ENCODE measurements around the gene ATM. TPM values are rescaled to one million over a fixed set of nuclear protein-coding genes. Genes with fewer than 3 reads are reported as not detected.
"Not testable (repeated sequence)": the region's sequence is repeated elsewhere in the genome, so short reads cannot be mapped to it uniquely, and the experiment has no call there.

The ATM gene
- total and polyA plus RNA-seq, 2 experiments from 2014 or later = 7.5 to 43.0 TPM

DNA sequence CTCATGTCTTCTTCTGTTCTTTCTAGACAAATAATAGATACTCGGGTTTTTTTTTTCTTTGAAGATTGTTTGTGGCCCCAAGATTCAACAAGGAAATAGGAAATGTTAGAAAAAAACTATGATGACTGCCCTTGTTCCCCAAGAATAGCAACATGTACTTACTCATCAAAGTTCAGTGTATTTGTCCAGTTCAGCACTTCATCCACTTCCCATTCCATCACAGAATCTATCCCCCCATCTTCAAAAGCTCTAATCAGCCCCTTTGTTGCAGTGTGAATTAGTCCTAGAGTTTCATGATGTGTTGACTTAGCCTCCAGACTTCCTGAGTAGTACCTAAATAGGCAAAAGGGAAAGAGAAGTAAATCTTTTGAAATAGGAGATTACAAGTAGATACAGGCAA lies 170.2 kb downstream of the ATM start:
- TF ChIP-seq EZH2phosphoT487 (IDR thresholded peaks at IDR 0.05; ENCODE audit: low read depth, severe bottlenecking, unreplicated experiment) (no peak), EZH2 (IDR thresholded peaks at IDR 0.05; ENCODE audit: borderline replicate concordance) (no peak)
- TF ChIP-seq, protein P1, sequence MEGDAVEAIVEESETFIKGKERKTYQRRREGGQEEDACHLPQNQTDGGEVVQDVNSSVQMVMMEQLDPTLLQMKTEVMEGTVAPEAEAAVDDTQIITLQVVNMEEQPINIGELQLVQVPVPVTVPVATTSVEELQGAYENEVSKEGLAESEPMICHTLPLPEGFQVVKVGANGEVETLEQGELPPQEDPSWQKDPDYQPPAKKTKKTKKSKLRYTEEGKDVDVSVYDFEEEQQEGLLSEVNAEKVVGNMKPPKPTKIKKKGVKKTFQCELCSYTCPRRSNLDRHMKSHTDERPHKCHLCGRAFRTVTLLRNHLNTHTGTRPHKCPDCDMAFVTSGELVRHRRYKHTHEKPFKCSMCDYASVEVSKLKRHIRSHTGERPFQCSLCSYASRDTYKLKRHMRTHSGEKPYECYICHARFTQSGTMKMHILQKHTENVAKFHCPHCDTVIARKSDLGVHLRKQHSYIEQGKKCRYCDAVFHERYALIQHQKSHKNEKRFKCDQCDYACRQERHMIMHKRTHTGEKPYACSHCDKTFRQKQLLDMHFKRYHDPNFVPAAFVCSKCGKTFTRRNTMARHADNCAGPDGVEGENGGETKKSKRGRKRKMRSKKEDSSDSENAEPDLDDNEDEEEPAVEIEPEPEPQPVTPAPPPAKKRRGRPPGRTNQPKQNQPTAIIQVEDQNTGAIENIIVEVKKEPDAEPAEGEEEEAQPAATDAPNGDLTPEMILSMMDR (IDR thresholded peaks at IDR 0.05; ENCODE audit: poor library complexity) = no peak
- H3K79me2 ChIP-seq = no peaks in the 10 kb centered on the region
- no peaks in the 10 kb centered on the region for H4K20me1 ChIP-seq (ENCODE audit: insufficient read depth, poor library complexity, severe bottlenecking)
- no peaks in the 10 kb centered on the region for H3K9me3 ChIP-seq (ENCODE audit: low read depth)
- H3K36me3 ChIP-seq (replicated peaks; ENCODE audit: insufficient read depth, low read depth) = no peaks in the 10 kb centered on the region
- no peak overlapping the region for H2AFZ ChIP-seq
- no peak for DNase-seq (ENCODE audit: low spot score)
- no peaks in the 10 kb centered on the region for H3K9me2 ChIP-seq (replicated peaks; ENCODE audit: insufficient read depth)
- no peaks in the 10 kb centered on the region for H3K27me3 ChIP-seq
- 69% methylated on average over 1 of the region's 1 CpG for WGBS (ENCODE audit: low lambda C conversion rate, missing lambda C conversion rate)
- H3K4me2 ChIP-seq = no peak overlapping the region
- H3K4me1 ChIP-seq (ENCODE audit: insufficient read depth) = no peaks in the 10 kb centered on the region
- no peak overlapping the region for H3K4me3 ChIP-seq
- no peak overlapping the region for H3K27ac ChIP-seq

DNA sequence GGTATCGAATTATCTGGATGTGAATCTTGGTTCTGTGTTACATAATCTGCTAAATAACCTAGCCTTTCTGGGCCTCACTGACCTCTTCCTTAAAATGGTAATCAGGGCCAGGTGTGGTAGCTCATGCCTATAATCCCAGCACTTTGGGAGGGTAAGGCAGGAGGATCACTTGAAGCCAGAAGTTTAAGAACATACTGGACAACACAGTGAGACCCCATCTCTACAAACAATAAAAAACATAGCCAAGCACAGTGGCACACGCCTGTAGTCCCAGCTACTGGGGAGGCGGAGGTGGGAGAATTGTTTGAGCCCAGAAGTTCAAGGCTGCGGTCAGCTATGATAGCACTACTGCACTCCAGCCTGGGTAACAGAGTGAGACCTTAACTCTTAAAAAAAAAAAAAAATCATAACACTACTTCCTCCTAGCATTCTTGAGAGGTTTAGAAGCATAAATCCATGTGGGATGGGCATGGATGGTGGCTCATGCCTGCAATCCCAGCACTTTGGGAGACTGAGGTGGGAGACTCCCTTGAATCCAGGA lies 171.9 kb downstream of the ATM start:
- Histone ChIP-seq H3K79me2 (no peaks in the 10 kb centered on the region), H2AFZ (no peak overlapping the region), H3K9me3 (ENCODE audit: low read depth) (no peaks in the 10 kb centered on the region), H3K4me3 (no peak overlapping the region), H3K36me3 (replicated peaks; ENCODE audit: insufficient read depth, low read depth) (no peaks in the 10 kb centered on the region), H4K20me1 (ENCODE audit: insufficient read depth, poor library complexity, severe bottlenecking) (no peaks in the 10 kb centered on the region), H3K4me2 (no peak overlapping the region), H3K9me2 (replicated peaks; ENCODE audit: insufficient read depth) (no peaks in the 10 kb centered on the region), H3K27ac (no peak overlapping the region), H3K27me3 (no peaks in the 10 kb centered on the region), H3K4me1 (ENCODE audit: insufficient read depth) (no peaks in the 10 kb centered on the region)
- 96% methylated on average over 4 of the region's 4 CpGs for whole genome bisulfite sequencing (ENCODE audit: low lambda C conversion rate, missing lambda C conversion rate)
- DNase-seq (ENCODE audit: low spot score) = no peak
- TF ChIP-seq, protein P1 (IDR thresholded peaks at IDR 0.05; ENCODE audit: poor library complexity) = no peak
- TF ChIP-seq EZH2phosphoT487 (IDR thresholded peaks at IDR 0.05; ENCODE audit: low read depth, severe bottlenecking, unreplicated experiment) = no peak
- TF ChIP-seq EZH2 (IDR thresholded peaks at IDR 0.05; ENCODE audit: borderline replicate concordance) = no peak

DNA sequence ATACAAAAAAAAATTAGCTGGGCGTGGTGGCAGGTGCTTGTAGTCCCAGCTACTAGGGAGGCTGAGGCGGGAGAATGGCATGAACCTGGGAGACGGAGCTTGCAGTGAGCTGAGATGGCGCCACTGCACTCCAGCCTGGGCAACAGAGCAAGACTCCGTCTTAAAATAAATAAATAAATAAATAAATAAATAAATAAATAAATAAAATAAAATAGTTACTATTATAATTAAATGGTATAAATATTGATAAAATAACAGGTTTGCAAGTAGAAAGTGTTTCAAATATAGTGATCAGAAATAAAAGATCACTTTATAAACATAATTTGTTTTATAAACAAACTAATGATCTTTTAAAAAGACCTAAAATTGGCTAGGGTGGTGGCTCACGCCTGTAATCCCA lies 173.8 kb downstream of the ATM start:
- 91% methylated on average over 6 of the region's 6 CpGs for WGBS (ENCODE audit: low lambda C conversion rate, missing lambda C conversion rate)
- H3K36me3 ChIP-seq (replicated peaks; ENCODE audit: insufficient read depth, low read depth); H3K4me2 ChIP-seq; H4K20me1 ChIP-seq (ENCODE audit: insufficient read depth, poor library complexity, severe bottlenecking); H3K9me2 ChIP-seq (replicated peaks; ENCODE audit: insufficient read depth); H3K4me3 ChIP-seq; H2AFZ ChIP-seq; H3K79me2 ChIP-seq; H3K27me3 ChIP-seq; H3K4me1 ChIP-seq (ENCODE audit: insufficient read depth); DNase-seq (ENCODE audit: low spot score); H3K27ac ChIP-seq; H3K9me3 ChIP-seq (ENCODE audit: low read depth): not testable (repeated sequence)

DNA sequence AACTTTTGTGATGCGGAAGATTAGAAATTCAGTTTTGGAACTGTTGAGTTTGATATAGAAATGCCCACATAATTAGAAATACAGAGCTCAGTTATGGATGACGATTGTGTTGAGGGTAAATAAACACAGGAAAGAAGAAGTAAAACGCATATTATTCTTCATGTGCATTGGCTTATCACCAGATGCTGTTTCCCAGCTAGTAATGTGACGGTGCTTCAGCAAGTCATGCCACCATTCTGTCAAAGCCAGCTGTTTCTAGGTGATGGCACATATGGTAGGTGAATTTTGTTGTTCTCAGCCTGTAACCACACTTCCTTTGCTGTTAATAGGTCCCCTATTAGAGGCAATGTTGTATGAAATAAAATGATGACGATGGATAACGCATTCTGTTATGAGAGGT lies 175.6 kb downstream of the ATM start:
- Histone ChIP-seq H3K9me3 (ENCODE audit: low read depth) (no peaks in the 10 kb centered on the region), H3K4me1 (ENCODE audit: insufficient read depth) (peaks cover 8% of the 10 kb centered on the region), H2AFZ (no peak overlapping the region), H3K9me2 (replicated peaks; ENCODE audit: insufficient read depth) (no peaks in the 10 kb centered on the region), H3K4me2 (no peak overlapping the region), H3K4me3 (no peak overlapping the region), H3K27me3 (no peaks in the 10 kb centered on the region), H3K36me3 (replicated peaks; ENCODE audit: insufficient read depth, low read depth) (no peaks in the 10 kb centered on the region), H3K79me2 (no peaks in the 10 kb centered on the region), H3K27ac (no peak overlapping the region), H4K20me1 (ENCODE audit: insufficient read depth, poor library complexity, severe bottlenecking) (no peaks in the 10 kb centered on the region)
- TF ChIP-seq, protein P1 (IDR thresholded peaks at IDR 0.05; ENCODE audit: poor library complexity) = no peak
- TF ChIP-seq EZH2 (IDR thresholded peaks at IDR 0.05; ENCODE audit: borderline replicate concordance) (no peak), EZH2phosphoT487 (IDR thresholded peaks at IDR 0.05; ENCODE audit: low read depth, severe bottlenecking, unreplicated experiment) (no peak)
- no peak for DNase-seq (ENCODE audit: low spot score)
- 77% methylated on average over 6 of the region's 6 CpGs for WGBS (ENCODE audit: low lambda C conversion rate, missing lambda C conversion rate)

Measured in hepatocyte (in vitro differentiated cells).